Neuron (in vitro differentiated cells): ENCODE data around the gene TUBB6.
A peak's percentile ranks its signal among the peaks of the same experiment; 100 is the strongest.

Experiments
- H2AFZ ChIP-seq: one replicate; pipeline ENCODE4 v1.6.1; 2013; ENCODE audit warnings: low read depth, mild to moderate bottlenecking, inconsistent platforms, low read length, moderate library complexity
- H3K27me3 ChIP-seq: one replicate; pipeline ENCODE4 v1.6.1; 2013; ENCODE audit warnings: low read length; ENCODE audit not compliant: insufficient read depth
- H3K36me3 ChIP-seq: one replicate; pipeline ENCODE4 v1.6.1; 2013; ENCODE audit warnings: low read length; ENCODE audit not compliant: insufficient read depth
- H3K4me1 ChIP-seq: one replicate; pipeline ENCODE4 v1.6.1; 2013; ENCODE audit warnings: low read length; ENCODE audit not compliant: insufficient read depth
- H3K4me3 ChIP-seq: 2 replicates; pipeline ENCODE4 v1.5.1; 2013; ENCODE audit warnings: mild to moderate bottlenecking, low read length, moderate library complexity
- H3K9me3 ChIP-seq: one replicate; pipeline ENCODE4 v1.6.1; 2013; ENCODE audit warnings: low read length

The TUBB6 gene

GRCh38 chr18:12282442-12283039, 25.5 kb upstream of the TUBB6 start:
- no peak overlapping the region for H2AFZ ChIP-seq

GRCh38 chr18:12283256-12283655, 24.8 kb upstream of the TUBB6 start:
- Histone ChIP-seq H3K9me3 (no peaks in the 10 kb centered on the region), H2AFZ (no peak overlapping the region), H3K4me3 (no peak overlapping the region), H3K27me3 (peaks cover 26% of the 10 kb centered on the region), H3K4me1 (peaks cover 26% of the 10 kb centered on the region), H3K36me3 (no peaks in the 10 kb centered on the region)

More at GRCh38 chr18:12282442-12283039, 25.5 kb upstream of the TUBB6 start:
- H3K27me3 ChIP-seq, result peaks cover 18% of the 10 kb centered on the region
- no peak overlapping the region for H3K4me3 ChIP-seq
- H3K9me3 ChIP-seq, result no peaks in the 10 kb centered on the region
- H3K4me1 ChIP-seq, result peaks cover 22% of the 10 kb centered on the region
- no peaks in the 10 kb centered on the region for H3K36me3 ChIP-seq

GRCh38 chr18:12283666-12284065, 24.4 kb upstream of the TUBB6 start:
- Histone ChIP-seq H3K27me3 (peaks cover 30% of the 10 kb centered on the region), H3K36me3 (no peaks in the 10 kb centered on the region), H3K9me3 (no peaks in the 10 kb centered on the region), H3K4me3 (no peak overlapping the region), H3K4me1 (peaks cover 25% of the 10 kb centered on the region), H2AFZ (no peak overlapping the region)

- Histone ChIP-seq H3K27me3 (peaks cover 45% of the 10 kb centered on the region), H3K4me1 (peaks cover 21% of the 10 kb centered on the region), H3K36me3 (no peaks in the 10 kb centered on the region), H3K4me3 (no peak overlapping the region), H2AFZ (peak overlapping the region; percentile 13), H3K9me3 (no peaks in the 10 kb centered on the region)
Measured at GRCh38 chr18:12287131-12287681, 20.8 kb upstream of the TUBB6 start.

GRCh38 chr18:12287684-12288402, 20.2 kb upstream of the TUBB6 start:
- peaks cover 45% of the 10 kb centered on the region for H3K27me3 ChIP-seq
- no peaks in the 10 kb centered on the region for H3K36me3 ChIP-seq
- peak overlapping the region; percentile 13 for H2AFZ ChIP-seq
- peaks cover 15% of the 10 kb centered on the region for H3K4me1 ChIP-seq
- H3K4me3 ChIP-seq, result peak overlapping the region; percentile 36
- no peaks in the 10 kb centered on the region for H3K9me3 ChIP-seq

- H3K36me3 ChIP-seq, result no peaks in the 10 kb centered on the region
- peak overlapping the region; percentile 13 for H2AFZ ChIP-seq
- peaks cover 45% of the 10 kb centered on the region for H3K27me3 ChIP-seq
- H3K4me1 ChIP-seq, result peaks cover 15% of the 10 kb centered on the region
- H3K9me3 ChIP-seq, result no peaks in the 10 kb centered on the region
- peak overlapping the region; percentile 36 for H3K4me3 ChIP-seq
Measured at GRCh38 chr18:12288403-12288755, 19.7 kb upstream of the TUBB6 start.

- peaks cover 38% of the 10 kb centered on the region for H3K27me3 ChIP-seq
- H3K9me3 ChIP-seq, result no peaks in the 10 kb centered on the region
- peaks cover 15% of the 10 kb centered on the region for H3K4me1 ChIP-seq
- no peaks in the 10 kb centered on the region for H3K36me3 ChIP-seq
- H3K4me3 ChIP-seq, result no peak overlapping the region
- H2AFZ ChIP-seq, result no peak overlapping the region
Measured at GRCh38 chr18:12290086-12290485, 18.0 kb upstream of the TUBB6 start.

GRCh38 chr18:12291161-12291560, 16.9 kb upstream of the TUBB6 start:
- Histone ChIP-seq H3K36me3 (no peaks in the 10 kb centered on the region), H3K27me3 (peaks cover 37% of the 10 kb centered on the region), H3K4me3 (no peak overlapping the region), H3K4me1 (peaks cover 15% of the 10 kb centered on the region), H3K9me3 (no peaks in the 10 kb centered on the region), H2AFZ (no peak overlapping the region)

GRCh38 chr18:12291690-12292089, 16.4 kb upstream of the TUBB6 start:
- Histone ChIP-seq H3K4me3 (no peak overlapping the region), H3K27me3 (peaks cover 34% of the 10 kb centered on the region)

GRCh38 chr18:12293831-12294230, 14.2 kb upstream of the TUBB6 start:
- H3K4me3 ChIP-seq, result no peak overlapping the region
- peaks cover 3% of the 10 kb centered on the region for H3K4me1 ChIP-seq
- peaks cover 2% of the 10 kb centered on the region for H3K9me3 ChIP-seq
- H3K27me3 ChIP-seq, result peaks cover 14% of the 10 kb centered on the region
- no peaks in the 10 kb centered on the region for H3K36me3 ChIP-seq
- no peak overlapping the region for H2AFZ ChIP-seq

More at GRCh38 chr18:12291690-12292089, 16.4 kb upstream of the TUBB6 start:
- Histone ChIP-seq H3K36me3 (no peaks in the 10 kb centered on the region), H3K9me3 (no peaks in the 10 kb centered on the region), H2AFZ (no peak overlapping the region), H3K4me1 (peaks cover 15% of the 10 kb centered on the region)

- peaks cover 2% of the 10 kb centered on the region for H3K9me3 ChIP-seq
- H3K4me1 ChIP-seq, result no peaks in the 10 kb centered on the region
- no peak overlapping the region for H3K4me3 ChIP-seq
- H3K27me3 ChIP-seq, result peaks cover 2% of the 10 kb centered on the region
- H3K36me3 ChIP-seq, result no peaks in the 10 kb centered on the region
- no peak overlapping the region for H2AFZ ChIP-seq
Measured at GRCh38 chr18:12295389-12296086, 12.5 kb upstream of the TUBB6 start.

- peaks cover 2% of the 10 kb centered on the region for H3K9me3 ChIP-seq
- H3K4me3 ChIP-seq, result no peak overlapping the region
- H3K36me3 ChIP-seq, result no peaks in the 10 kb centered on the region
- H2AFZ ChIP-seq, result no peak overlapping the region
- no peaks in the 10 kb centered on the region for H3K4me1 ChIP-seq
- H3K27me3 ChIP-seq, result peaks cover 5% of the 10 kb centered on the region
Measured at GRCh38 chr18:12296087-12296403, 12.0 kb upstream of the TUBB6 start.

- Histone ChIP-seq H3K4me1 (no peaks in the 10 kb centered on the region), H3K36me3 (no peaks in the 10 kb centered on the region), H3K27me3 (peaks cover 6% of the 10 kb centered on the region), H3K9me3 (peaks cover 2% of the 10 kb centered on the region), H2AFZ (no peak overlapping the region), H3K4me3 (no peak overlapping the region)
Measured at GRCh38 chr18:12296457-12296856, 11.6 kb upstream of the TUBB6 start.
